Right lobe of liver (tissue), 4 donors: ENCODE results near the gene ADAM12.

ENCODE experiments used
- POLR2A ChIP-seq: fragments of 450-650 bp; IDR thresholded peaks from one replicate; pipeline ENCODE4 v1.6.1; 2017; ENCODE audit warnings: antibody characterized with exemption, mild to moderate bottlenecking
- TF ChIP-seq, protein P1 (sequence below), 4 donors: fragments of 200-600 bp in 3 of 4; fragments of 450-650 bp in 1 of 4; IDR thresholded peaks; one replicate each; pipeline versions ENCODE4 v1.5.1 to v1.8.0; 2016 to 2022; ENCODE audit warnings: antibody characterized with exemption in 4 of 4, mild to moderate bottlenecking in 2 of 4
- donor health status: DM: no; HTN: no; CAD: no.
- donor health status: DM: no; HTN: no; CAD: no.
- donor health status: DM: no; HTN: yes; CAD: no.

DNA sequence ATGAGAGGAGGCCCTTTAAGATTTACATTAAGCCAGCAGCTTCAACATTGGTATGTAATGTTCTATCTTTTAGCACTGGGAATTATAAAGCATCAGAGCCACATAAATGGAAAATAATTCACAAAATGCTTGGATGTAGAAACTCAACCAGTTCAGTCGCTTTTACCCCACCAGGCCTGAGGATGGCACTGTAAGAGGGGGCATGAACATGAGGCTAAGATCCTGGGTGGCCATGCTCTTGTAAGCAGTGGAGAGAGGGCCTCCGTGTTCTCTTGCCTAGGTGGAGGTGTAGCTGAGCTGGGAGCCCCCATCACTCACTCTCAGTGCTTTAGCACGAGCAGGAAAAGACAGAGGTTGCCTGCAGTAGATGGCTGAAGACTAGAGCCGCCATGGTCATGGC is 253.1 kb downstream of the ADAM12 start:
- no peak for TF ChIP-seq POLR2A
- TF ChIP-seq, protein P1, sequence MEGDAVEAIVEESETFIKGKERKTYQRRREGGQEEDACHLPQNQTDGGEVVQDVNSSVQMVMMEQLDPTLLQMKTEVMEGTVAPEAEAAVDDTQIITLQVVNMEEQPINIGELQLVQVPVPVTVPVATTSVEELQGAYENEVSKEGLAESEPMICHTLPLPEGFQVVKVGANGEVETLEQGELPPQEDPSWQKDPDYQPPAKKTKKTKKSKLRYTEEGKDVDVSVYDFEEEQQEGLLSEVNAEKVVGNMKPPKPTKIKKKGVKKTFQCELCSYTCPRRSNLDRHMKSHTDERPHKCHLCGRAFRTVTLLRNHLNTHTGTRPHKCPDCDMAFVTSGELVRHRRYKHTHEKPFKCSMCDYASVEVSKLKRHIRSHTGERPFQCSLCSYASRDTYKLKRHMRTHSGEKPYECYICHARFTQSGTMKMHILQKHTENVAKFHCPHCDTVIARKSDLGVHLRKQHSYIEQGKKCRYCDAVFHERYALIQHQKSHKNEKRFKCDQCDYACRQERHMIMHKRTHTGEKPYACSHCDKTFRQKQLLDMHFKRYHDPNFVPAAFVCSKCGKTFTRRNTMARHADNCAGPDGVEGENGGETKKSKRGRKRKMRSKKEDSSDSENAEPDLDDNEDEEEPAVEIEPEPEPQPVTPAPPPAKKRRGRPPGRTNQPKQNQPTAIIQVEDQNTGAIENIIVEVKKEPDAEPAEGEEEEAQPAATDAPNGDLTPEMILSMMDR (IDR thresholded peaks at IDR 0.05) = no peak
